K562 (cell line): ENCODE data around the gene AGAP3. TPM values are rescaled to one million over a fixed set of nuclear protein-coding genes. Genes with fewer than 3 reads are reported as not detected.

Experiments
- CBX2 ChIP-seq: fragments of 200-600 bp; sonication (generic); IDR thresholded peaks from one replicate; pipeline ENCODE4 v1.6.1; 2012; ENCODE audit warnings: mild to moderate bottlenecking, low read length, inconsistent platforms; ENCODE audit not compliant: insufficient read depth, poor library complexity, severe bottlenecking
- CEBPG ChIP-seq, 3 experiments: fragments of 200-800 bp in 1 of 3; sonication (Bioruptor generic) in 1 of 3; sonication (generic) in 1 of 3; formaldehyde crosslinking in 1 of 3; IDR thresholded peaks in 2 of 3; conservative IDR thresholded peaks in 1 of 3; 2 replicates each; pipeline versions ENCODE4 v1.6.1 to v1.8.0; 2016 to 2022; ENCODE audit warnings: missing compliant biosample characterization in 2 of 3, missing genetic modification characterization in 2 of 3, mild to moderate bottlenecking in 1 of 3, missing genetic modification reagents in 1 of 3
- MTA1 ChIP-seq: fragments of 450-650 bp; IDR thresholded peaks from 2 replicates; pipeline ENCODE4 v1.6.1; 2017; ENCODE audit warnings: borderline replicate concordance
- ZNF184 ChIP-seq: sonication (generic); formaldehyde crosslinking; IDR thresholded peaks from 2 replicates; pipeline ENCODE4 v1.5.0; 2020; ENCODE audit warnings: missing genetic modification reagents
- ZNF318 ChIP-seq, 2 experiments: fragments of 450-650 bp; IDR thresholded peaks; 2 replicates each; pipeline ENCODE4 v1.6.1; 2016; ENCODE audit warnings: mild to moderate bottlenecking in 2 of 2, borderline replicate concordance in 1 of 2, low read depth in 1 of 2, moderate library complexity in 1 of 2
- ZNF830 ChIP-seq: fragments of 250-450 bp; sonication (Bioruptor Pico); IDR thresholded peaks from 2 replicates; pipeline ENCODE4 v1.5.0; 2021; ENCODE audit warnings: mild to moderate bottlenecking
- polyA plus RNA-seq, 8 experiments: library from polyadenylated mRNA; depleted of rRNA in 4 of 8; stranded (reverse) in 5 of 8; unstranded in 3 of 8; fragments of >200 nt; fragmentation: Nextera tagmentation in 2 of 8; fragmentation: Illumina TruSeq in 1 of 8; extraction: Ambion mirVana in 2 of 8; extraction: Trizol in 1 of 8; gene quantifications; 2 replicates each; pipeline versions ENCODE4 v1.2.1 to v1.2.3, GENCODE V29; 2011 to 2014; ENCODE audit warnings: inconsistent platforms in 1 of 8, missing spikeins in 1 of 8
- total RNA-seq, 7 experiments: library from RNA; depleted of rRNA in 6 of 7; stranded (reverse); fragments of >200 nt in 6 of 7; fragmentation: Illumina TruSeq in 2 of 7; extraction: Trizol in 2 of 7; gene quantifications; 2 replicates each; pipeline versions ENCODE4 v1.2.1 to v1.2.3, GENCODE V29; 2011 to 2021; ENCODE audit warnings: low replicate concordance in 1 of 7
- TF ChIP-seq, protein P1 (sequence below): fragments of 450-650 bp; formaldehyde crosslinking; IDR thresholded peaks from 2 replicates; pipeline ENCODE4 v1.4.0; 2020; ENCODE audit warnings: mild to moderate bottlenecking, mixed read lengths
- TF ChIP-seq, protein P2 (sequence below): sonication (generic); formaldehyde crosslinking; IDR thresholded peaks from 2 replicates; pipeline ENCODE4 v1.8.0; 2022; ENCODE audit warnings: missing genetic modification reagents, mild to moderate bottlenecking, moderate library complexity, borderline replicate concordance
- TF ChIP-seq, protein P3 (sequence below): fragments of 450-650 bp; IDR thresholded peaks from 2 replicates; pipeline ENCODE4 v1.6.1; 2016; ENCODE audit warnings: borderline replicate concordance

Gene AGAP3
- total and polyA plus RNA-seq, 9 of the 15 experiments (the other 6 are each of a cell fraction or from before 2014, with no cell fraction given), result 3.4 to 208 (median 62.2) TPM

DNA sequence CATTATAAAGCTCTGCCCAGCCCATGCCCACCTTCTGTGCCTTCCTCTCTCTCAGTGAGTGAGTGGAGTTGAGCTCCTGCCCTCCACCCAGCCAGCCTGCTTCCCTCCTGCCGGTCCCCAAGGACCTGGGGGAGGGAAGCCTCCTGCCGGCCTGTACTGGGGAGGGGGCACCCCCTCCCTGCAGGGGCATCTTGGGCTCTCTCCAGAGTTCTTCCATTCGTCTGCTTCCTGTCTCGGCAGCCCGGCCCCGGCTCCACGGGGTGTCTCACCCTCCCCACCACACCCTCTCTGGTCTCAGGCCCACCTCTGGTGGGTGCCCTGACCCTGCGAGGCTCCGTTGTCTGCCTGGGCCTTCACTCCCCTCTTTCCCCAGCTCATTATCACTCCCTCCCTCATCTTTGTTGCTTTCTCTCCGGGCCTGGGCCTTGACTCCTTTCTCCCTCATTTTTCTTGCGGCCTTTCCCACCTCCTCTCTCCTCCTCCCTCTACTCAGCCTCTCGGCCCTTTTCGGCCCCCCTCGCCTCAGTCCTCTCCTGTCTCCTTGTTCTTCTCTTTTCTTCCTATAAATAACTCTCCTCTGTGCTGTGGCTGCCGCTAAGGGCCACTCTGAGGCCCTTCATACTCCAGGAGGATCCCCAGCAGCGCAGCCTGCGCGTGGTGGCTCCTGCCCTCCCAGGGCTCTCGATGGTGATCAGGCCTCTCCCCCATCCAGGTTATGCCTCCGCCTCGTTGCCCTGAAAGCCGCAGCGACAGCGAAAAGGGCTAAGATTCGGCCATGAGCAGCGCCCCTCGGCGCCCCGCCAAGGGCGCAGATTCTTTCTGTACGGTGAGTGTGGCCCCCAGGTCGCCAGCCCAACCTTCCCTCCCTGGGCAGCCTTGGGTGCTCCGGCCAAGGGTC, 24.8 kb upstream of the AGAP3 start (continued):
- no peak for TF ChIP-seq ZNF318 (IDR thresholded peaks at IDR 0.05; ENCODE audit: borderline replicate concordance in 1 of 2, low read depth in 1 of 2)
- no peak for TF ChIP-seq ZNF184 (CRISPR knock-in tag)
- TF ChIP-seq ZNF830 (CRISPR knock-in tag), result no peak
- TF ChIP-seq, protein P1, sequence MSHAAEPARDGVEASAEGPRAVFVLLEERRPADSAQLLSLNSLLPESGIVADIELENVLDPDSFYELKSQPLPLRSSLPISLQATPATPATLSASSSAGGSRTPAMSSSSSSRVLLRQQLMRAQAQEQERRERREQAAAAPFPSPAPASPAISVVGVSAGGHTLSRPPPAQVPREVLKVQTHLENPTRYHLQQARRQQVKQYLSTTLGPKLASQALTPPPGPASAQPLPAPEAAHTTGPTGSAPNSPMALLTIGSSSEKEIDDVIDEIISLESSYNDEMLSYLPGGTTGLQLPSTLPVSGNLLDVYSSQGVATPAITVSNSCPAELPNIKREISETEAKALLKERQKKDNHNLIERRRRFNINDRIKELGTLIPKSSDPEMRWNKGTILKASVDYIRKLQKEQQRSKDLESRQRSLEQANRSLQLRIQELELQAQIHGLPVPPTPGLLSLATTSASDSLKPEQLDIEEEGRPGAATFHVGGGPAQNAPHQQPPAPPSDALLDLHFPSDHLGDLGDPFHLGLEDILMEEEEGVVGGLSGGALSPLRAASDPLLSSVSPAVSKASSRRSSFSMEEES (CRISPR knock-in tag), result no peak
- 0 out of 2 replicates have a peak, but pooled peaks have one; percentile 26 for TF ChIP-seq MTA1
- no peak for TF ChIP-seq CEBPG (CRISPR knock-in tag; IDR thresholded peaks at IDR 0.05)
- no peak for TF ChIP-seq CEBPG (tag; conservative IDR thresholded peaks at IDR 0.05 in 1 of 2, IDR thresholded peaks at IDR 0.05 in 1 of 2)
- TF ChIP-seq, protein P2, sequence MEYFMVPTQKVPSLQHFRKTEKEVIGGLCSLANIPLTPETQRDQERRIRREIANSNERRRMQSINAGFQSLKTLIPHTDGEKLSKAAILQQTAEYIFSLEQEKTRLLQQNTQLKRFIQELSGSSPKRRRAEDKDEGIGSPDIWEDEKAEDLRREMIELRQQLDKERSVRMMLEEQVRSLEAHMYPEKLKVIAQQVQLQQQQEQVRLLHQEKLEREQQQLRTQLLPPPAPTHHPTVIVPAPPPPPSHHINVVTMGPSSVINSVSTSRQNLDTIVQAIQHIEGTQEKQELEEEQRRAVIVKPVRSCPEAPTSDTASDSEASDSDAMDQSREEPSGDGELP (CRISPR knock-in tag), result 0 out of 2 replicates have a peak, but pooled peaks have one; percentile 2
- TF ChIP-seq, protein P3, sequence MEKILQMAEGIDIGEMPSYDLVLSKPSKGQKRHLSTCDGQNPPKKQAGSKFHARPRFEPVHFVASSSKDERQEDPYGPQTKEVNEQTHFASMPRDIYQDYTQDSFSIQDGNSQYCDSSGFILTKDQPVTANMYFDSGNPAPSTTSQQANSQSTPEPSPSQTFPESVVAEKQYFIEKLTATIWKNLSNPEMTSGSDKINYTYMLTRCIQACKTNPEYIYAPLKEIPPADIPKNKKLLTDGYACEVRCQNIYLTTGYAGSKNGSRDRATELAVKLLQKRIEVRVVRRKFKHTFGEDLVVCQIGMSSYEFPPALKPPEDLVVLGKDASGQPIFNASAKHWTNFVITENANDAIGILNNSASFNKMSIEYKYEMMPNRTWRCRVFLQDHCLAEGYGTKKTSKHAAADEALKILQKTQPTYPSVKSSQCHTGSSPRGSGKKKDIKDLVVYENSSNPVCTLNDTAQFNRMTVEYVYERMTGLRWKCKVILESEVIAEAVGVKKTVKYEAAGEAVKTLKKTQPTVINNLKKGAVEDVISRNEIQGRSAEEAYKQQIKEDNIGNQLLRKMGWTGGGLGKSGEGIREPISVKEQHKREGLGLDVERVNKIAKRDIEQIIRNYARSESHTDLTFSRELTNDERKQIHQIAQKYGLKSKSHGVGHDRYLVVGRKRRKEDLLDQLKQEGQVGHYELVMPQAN, result peak; percentile 51; the same call in 1 of the 2 replicates
- no peak for TF ChIP-seq CBX2
